Gastroesophageal sphincter (tissue), 4 donors: Measurements from ENCODE around the gene UIMC1. TPM values are rescaled to one million over a fixed set of nuclear protein-coding genes. Genes with fewer than 3 reads are reported as not detected.
"Not testable (repeated sequence)": the region's sequence is repeated elsewhere in the genome, so short reads cannot be mapped to it uniquely, and the experiment has no call there.

Experiments used
- ATAC-seq: fragments of 150-250 bp; one replicate; pipeline ENCODE4 v1.9.1; 2016; ENCODE audit warnings: mild to moderate bottlenecking, moderate library complexity
- H3K27ac ChIP-seq, 4 donors: fragments of 200-600 bp; sonication (generic) in 3 of 4; 1 replicate in 3 of 4; 2 replicates in 1 of 4; pipeline ENCODE4 v1.5.1; 2016 to 2019
- H3K27me3 ChIP-seq: fragments of 200-600 bp; sonication (generic); one replicate; pipeline ENCODE4 v1.5.1; 2019
- H3K36me3 ChIP-seq, 2 donors: fragments of 200-600 bp; sonication (generic); one replicate each; pipeline ENCODE4 v1.5.1; 2019; ENCODE audit warnings: control low read depth in 1 of 2
- H3K4me1 ChIP-seq, 3 donors: fragments of 200-600 bp; sonication (generic); 1 replicate in 2 of 3; 2 replicates in 1 of 3; pipeline ENCODE4 v1.5.1; 2016 to 2019; ENCODE audit warnings: control low read depth in 2 of 3
- H3K4me3 ChIP-seq, 2 donors: fragments of 200-600 bp; sonication (generic); one replicate each; pipeline ENCODE4 v1.5.1; 2019; ENCODE audit warnings: mild to moderate bottlenecking in 1 of 2, moderate library complexity in 1 of 2
- H3K9me3 ChIP-seq, 3 donors: fragments of 200-600 bp; sonication (generic); one replicate each; pipeline ENCODE4 v1.5.1; 2017 to 2019; ENCODE audit warnings: control low read depth in 2 of 3
- CTCF ChIP-seq, 4 experiments: fragments of 200-600 bp in 2 of 4; fragments of 450-650 bp in 2 of 4; sonication (generic) in 1 of 4; IDR thresholded peaks; one replicate each; pipeline ENCODE4 v1.5.1; 2017 to 2019; ENCODE audit warnings: antibody characterized with exemption in 4 of 4, mild to moderate bottlenecking in 2 of 4, moderate library complexity in 2 of 4
- EP300 ChIP-seq: sonication (generic); formaldehyde crosslinking; IDR thresholded peaks from one replicate; pipeline ENCODE4 v1.6.1; 2017; ENCODE audit warnings: antibody characterized with exemption, mild to moderate bottlenecking
- POLR2A ChIP-seq, 2 donors: fragments of 450-650 bp; IDR thresholded peaks; one replicate each; pipeline ENCODE4 v1.6.1; 2017; ENCODE audit warnings: antibody characterized with exemption in 2 of 2, mild to moderate bottlenecking in 2 of 2, moderate library complexity in 1 of 2
- POLR2AphosphoS5 ChIP-seq: sonication (generic); formaldehyde crosslinking; IDR thresholded peaks from one replicate; pipeline ENCODE4 v1.6.1; 2017; ENCODE audit warnings: antibody characterized with exemption
- WGBS, 2 donors: methylation state at CpG; one replicate each; pipeline ENCODE4 v1.1.5; 2018; ENCODE audit warnings: low coverage in 1 of 2; 5-methylcytosine and 5-hydroxymethylcytosine counted together
- total RNA-seq, 4 donors: library from RNA; depleted of rRNA; stranded (reverse); fragments of >200 nt; gene quantifications; one replicate each; pipeline ENCODE4 v1.1.0, GENCODE V29; 2016

UIMC1 gene
- total RNA-seq, 4 donors from 2014 or later, result 37.9 to 50.6 (median 44.7) TPM

GRCh38 chr5:176876506-176877431, 129.8 kb downstream of the UIMC1 start:
- Histone ChIP-seq H3K4me1 (no peaks in the 10 kb centered on the region), H3K36me3 (no peaks in the 10 kb centered on the region), H3K9me3 (no peaks in the 10 kb centered on the region), H3K27ac (no peak overlapping the region), H3K4me3 (no peak overlapping the region), H3K27me3 (peaks cover 64% of the 10 kb centered on the region)
- no peak for ATAC-seq
- WGBS, 2 donors, result 68 to 77% methylated on average over 7 to 8 of the region's 24 CpGs
- no peak for TF ChIP-seq EP300

GRCh38 chr5:176875783-176876505, 130.6 kb downstream of the UIMC1 start:
- TF ChIP-seq POLR2AphosphoS5 (no peak), POLR2A (IDR thresholded peaks at IDR 0.05) (no peak), CTCF (IDR thresholded peaks at IDR 0.05) (no peak), EP300 (no peak)
- no peak for ATAC-seq
- Histone ChIP-seq H3K36me3 (no peaks in the 10 kb centered on the region), H3K9me3 (no peaks in the 10 kb centered on the region), H3K27ac (no peak overlapping the region), H3K27me3 (peaks cover 64% of the 10 kb centered on the region), H3K4me1 (no peaks in the 10 kb centered on the region), H3K4me3 (no peak overlapping the region)
- WGBS, 2 donors, result 36 to 37% methylated on average over 5 to 10 of the region's 27 CpGs

- H3K4me1 ChIP-seq, result no peaks in the 10 kb centered on the region
- no peaks in the 10 kb centered on the region for H3K36me3 ChIP-seq
- no peak for ATAC-seq
- peaks cover 65% of the 10 kb centered on the region for H3K27me3 ChIP-seq
- TF ChIP-seq CTCF (IDR thresholded peaks at IDR 0.05), result no peak
- no peak for TF ChIP-seq POLR2AphosphoS5
- no peak for TF ChIP-seq EP300
- no peak for TF ChIP-seq POLR2A (IDR thresholded peaks at IDR 0.05)
- H3K4me3 ChIP-seq, result no peak overlapping the region
- 50 to 83% methylated on average over 2 to 12 of the region's 17 CpGs for WGBS, 2 donors
- H3K27ac ChIP-seq, result no peak overlapping the region
- no peaks in the 10 kb centered on the region for H3K9me3 ChIP-seq
These were observed 131.5 kb downstream of the UIMC1 start for GRCh38 chr5:176875014-176875550.

- Histone ChIP-seq H3K36me3 (no peaks in the 10 kb centered on the region), H3K27me3 (peaks cover 65% of the 10 kb centered on the region), H3K4me3 (no peak overlapping the region), H3K27ac (no peak overlapping the region), H3K4me1 (no peaks in the 10 kb centered on the region), H3K9me3 (no peaks in the 10 kb centered on the region)
- ATAC-seq, result no peak
- no peak for TF ChIP-seq EP300
- no peak for TF ChIP-seq POLR2AphosphoS5
- TF ChIP-seq CTCF (IDR thresholded peaks at IDR 0.05), result no peak
- 75% methylated on average over 8 of the region's 20 CpGs; no CpG with 5 or more reads in 1 of the 2 donors for WGBS, 2 donors
These were observed 132.3 kb downstream of the UIMC1 start for GRCh38 chr5:176874198-176874780.

- 18% methylated on average over 2 of the region's 16 CpGs; no CpG with 5 or more reads in 1 of the 2 donors for WGBS, 2 donors
- Histone ChIP-seq H3K9me3 (no peaks in the 10 kb centered on the region), H3K27ac (no peak overlapping the region), H3K27me3 (peaks cover 65% of the 10 kb centered on the region), H3K4me1 (no peaks in the 10 kb centered on the region), H3K4me3 (no peak overlapping the region), H3K36me3 (no peaks in the 10 kb centered on the region)
- ATAC-seq, result no peak
- TF ChIP-seq POLR2A (IDR thresholded peaks at IDR 0.05) (no peak), EP300 (no peak), POLR2AphosphoS5 (no peak), CTCF (IDR thresholded peaks at IDR 0.05) (no peak)
These were observed 132.9 kb downstream of the UIMC1 start for GRCh38 chr5:176873541-176874172.

GRCh38 chr5:176873011-176873410, 133.6 kb downstream of the UIMC1 start:
- not testable (repeated sequence) for H3K4me3 ChIP-seq, H3K27ac ChIP-seq, H3K9me3 ChIP-seq, ATAC-seq, H3K36me3 ChIP-seq, H3K4me1 ChIP-seq
- peaks cover 65% of the 10 kb centered on the region for H3K27me3 ChIP-seq
- 66 to 86% methylated on average over 1 to 2 of the region's 2 CpGs for WGBS, 2 donors

GRCh38 chr5:176872586-176872985, 134.0 kb downstream of the UIMC1 start:
- peaks cover 65% of the 10 kb centered on the region for H3K27me3 ChIP-seq
- not testable (repeated sequence) for H3K9me3 ChIP-seq, ATAC-seq, H3K36me3 ChIP-seq, H3K4me1 ChIP-seq, H3K27ac ChIP-seq, H3K4me3 ChIP-seq
- WGBS, 2 donors, result 75% methylated on average over 2 of the region's 2 CpGs; no CpG with 5 or more reads in 1 of the 2 donors
